Left colon (tissue), 2 donors: ENCODE data around the gene ZNF598. TPM values are rescaled to one million over a fixed set of nuclear protein-coding genes. Genes with fewer than 3 reads are reported as not detected.
"Not testable (repeated sequence)": the region's sequence is repeated elsewhere in the genome, so short reads cannot be mapped to it uniquely, and the experiment has no call there.

ENCODE experiments used
- ATAC-seq: fragments of 200-7000 bp; cut with Tn5 transposase; one replicate; pipeline ENCODE4 v1.9.1; 2020; ENCODE audit warnings: mild to moderate bottlenecking, moderate library complexity
- DNase-seq, 2 donors: peaks; one replicate each; pipeline ENCODE4 v3.0.0-alpha.2; 2020
- intact Hi-C, 2 donors: fragments of 100-400 bp; cut with DNase I in 1 of 2; cut with micrococcal nuclease in 1 of 2; formaldehyde crosslinking; loops; one replicate each; pipeline versions ENCODE4 v1.11.2 to v1.14.0; 2022; cut with DNase I, micrococcal nuclease
- total RNA-seq, 2 donors: library from RNA; stranded (reverse); fragmentation: NEBNext Ultra II Directional; extraction: Animal tissue kit (Norgen Biotek cat#: 25700); gene quantifications; one replicate each; pipeline ENCODE4 v1.2.1, GENCODE V29; 2021
- donor health status: DM: no; HTN: no; CAD: no.
- donor health status: DM: yes; HTN: yes; CAD: no.

The ZNF598 gene
- total RNA-seq, 2 donors from 2014 or later, result 45.8 to 52.8 TPM

GRCh38 chr16:2015117-2015946 lies 5.7 kb upstream of the ZNF598 start:
- ATAC-seq (peak; percentile 87), DNase-seq (peak; percentile 74 to 84)

GRCh38 chr16:2013527-2013926 lies 3.9 kb upstream of the ZNF598 start:
- intact Hi-C loops, result no loop called here
- ATAC-seq (no peak), DNase-seq (no peak)

More at GRCh38 chr16:2015117-2015946, 5.7 kb upstream of the ZNF598 start:
- intact Hi-C loops, result no loop called here

- ATAC-seq, intact Hi-C loops, DNase-seq: not testable (repeated sequence)
Observed at GRCh38 chr16:2011726-2012125, 2.1 kb upstream of the ZNF598 start.

GRCh38 chr16:2009164-2009711 lies 383 bp downstream of the ZNF598 start:
- intact Hi-C loops, result loop anchor here in 1 of 2 donors (10.0 kb wide), 1 partner anchor 136 kb away; the partner anchor contains the start of gene RAB26
- peak; percentile 37 for ATAC-seq
- DNase-seq, result peak in 1 of 2 donors; percentile 55

GRCh38 chr16:2008631-2009163 lies 924 bp downstream of the ZNF598 start:
- intact Hi-C loops, result loop anchor here in 1 of 2 donors (10.0 kb wide), 1 partner anchor 136 kb away; the partner anchor contains the start of gene RAB26
- DNase-seq, result peak in 1 of 2 donors; percentile 53
- ATAC-seq, result peak; percentile 18

- peak; percentile 57 to 82 for DNase-seq
- intact Hi-C loops, result loop anchor here in 1 of 2 donors (10.0 kb wide), 1 partner anchor 137 kb away; the partner anchor contains the start of gene RAB26
- peak; percentile 64 for ATAC-seq
Observed at GRCh38 chr16:2008009-2008526, 1.6 kb downstream of the ZNF598 start.

GRCh38 chr16:2007081-2007836 lies 2.4 kb downstream of the ZNF598 start:
- intact Hi-C loops, result loop anchor here in 1 of 2 donors (10.0 kb wide), 1 partner anchor 138 kb away; the partner anchor contains the start of gene RAB26
- DNase-seq (no peak), ATAC-seq (no peak)

- DNase-seq (no peak), ATAC-seq (no peak)
- intact Hi-C loops, result loop anchor here in 1 of 2 donors (10.0 kb wide), 1 partner anchor 138 kb away; the partner anchor contains the start of gene RAB26
Observed at GRCh38 chr16:2006317-2006716, 3.3 kb downstream of the ZNF598 start.

- no peak for ATAC-seq
- DNase-seq, result no peak
- intact Hi-C loops, result loop anchor here in 1 of 2 donors (10.0 kb wide), 1 partner anchor 139 kb away; the partner anchor contains the start of gene RAB26
Observed at GRCh38 chr16:2005646-2006045, 4.0 kb downstream of the ZNF598 start.

- DNase-seq, result no peak
- no peak for ATAC-seq
- intact Hi-C loops, result loop anchor here in 1 of 2 donors (10.0 kb wide), 1 partner anchor 140 kb away; the partner anchor contains the start of gene RAB26
Observed at GRCh38 chr16:2004795-2005517, 4.7 kb downstream of the ZNF598 start.

GRCh38 chr16:2003827-2004641 lies 5.6 kb downstream of the ZNF598 start:
- intact Hi-C loops, result loop anchor here in 1 of 2 donors (10.0 kb wide), 1 partner anchor 141 kb away; the partner anchor contains the start of gene RAB26
- ATAC-seq (peak; percentile 77), DNase-seq (peak; percentile 93 to 96)

- no peak for DNase-seq
- no peak for ATAC-seq
- intact Hi-C loops, result loop anchor here in 1 of 2 donors (10.0 kb wide), 1 partner anchor 141 kb away; the partner anchor contains the start of gene RAB26
Observed at GRCh38 chr16:2003231-2003826, 6.3 kb downstream of the ZNF598 start.

- intact Hi-C loops, result loop anchor here in 1 of 2 donors (10.0 kb wide), 1 partner anchor 142 kb away; the partner anchor contains the start of gene RAB26
- DNase-seq (peak in 1 of 2 donors; percentile 11), ATAC-seq (no peak)
Observed at GRCh38 chr16:2002406-2003230, 7.0 kb downstream of the ZNF598 start.

- no peak for DNase-seq
- intact Hi-C loops, result loop anchor here in 1 of 2 donors (10.0 kb wide), 1 partner anchor 143 kb away; the partner anchor contains the start of gene RAB26
- no peak for ATAC-seq
Observed at GRCh38 chr16:2001456-2002355, 7.9 kb downstream of the ZNF598 start.
